GM18858 (cell line): ENCODE data around the gene CREBL2.
"Not testable (repeated sequence)": the region's sequence is repeated elsewhere in the genome, so short reads cannot be mapped to it uniquely, and the experiment has no call there.

ENCODE experiments used
- ATAC-seq: cut with Tn5 transposase; IDR thresholded peaks from one replicate; pipeline ENCODE4 v1.9.1; 2021; ENCODE audit not compliant: unreplicated experiment

The CREBL2 gene

GRCh38 chr12:12596598-12596997 lies 15.1 kb upstream of the CREBL2 start:
- not testable (repeated sequence) for ATAC-seq

GRCh38 chr12:12598864-12599263 lies 12.8 kb upstream of the CREBL2 start:
- ATAC-seq = no peak

- no peak for ATAC-seq
Measured at GRCh38 chr12:12599750-12600643, 11.7 kb upstream of the CREBL2 start.

- no peak for ATAC-seq
Measured at GRCh38 chr12:12600659-12601058, 11.0 kb upstream of the CREBL2 start.

- no peak for ATAC-seq
Measured at GRCh38 chr12:12604740-12605139, 6.9 kb upstream of the CREBL2 start.

GRCh38 chr12:12606781-12607589 lies 4.7 kb upstream of the CREBL2 start:
- ATAC-seq = peak; percentile 39

GRCh38 chr12:12608557-12608957 lies 3.1 kb upstream of the CREBL2 start:
- ATAC-seq = no peak

GRCh38 chr12:12609692-12610091 lies 2.0 kb upstream of the CREBL2 start:
- no peak for ATAC-seq

GRCh38 chr12:12610711-12611110 lies 965 bp upstream of the CREBL2 start:
- no peak for ATAC-seq

- no peak for ATAC-seq
Measured at GRCh38 chr12:12612358-12612757, 682 bp downstream of the CREBL2 start.

GRCh38 chr12:12613344-12613743 lies 1.7 kb downstream of the CREBL2 start:
- no peak for ATAC-seq

- no peak for ATAC-seq
Measured at GRCh38 chr12:12614342-12614741, 2.7 kb downstream of the CREBL2 start.

- ATAC-seq = no peak
Measured at GRCh38 chr12:12616512-12617310, 5.0 kb downstream of the CREBL2 start.

GRCh38 chr12:12618064-12618463 lies 6.4 kb downstream of the CREBL2 start:
- not testable (repeated sequence) for ATAC-seq

GRCh38 chr12:12620730-12621315 lies 9.1 kb downstream of the CREBL2 start:
- ATAC-seq = no peak

GRCh38 chr12:12622418-12622817 lies 10.7 kb downstream of the CREBL2 start:
- ATAC-seq = no peak

- ATAC-seq = no peak
Measured at GRCh38 chr12:12624498-12624992, 12.9 kb downstream of the CREBL2 start.

- ATAC-seq = no peak
Measured at GRCh38 chr12:12626471-12626870, 14.8 kb downstream of the CREBL2 start.

- ATAC-seq = no peak
Measured at GRCh38 chr12:12627308-12627827, 15.7 kb downstream of the CREBL2 start.

- ATAC-seq = no peak
Measured at GRCh38 chr12:12628013-12628412, 16.3 kb downstream of the CREBL2 start.
